Chondrocyte (in vitro differentiated cells): ENCODE measurements around the gene NBPF26. TPM values are rescaled to one million over a fixed set of nuclear protein-coding genes. Genes with fewer than 3 reads are reported as not detected.
"Not testable (repeated sequence)": the region's sequence is repeated elsewhere in the genome, so short reads cannot be mapped to it uniquely, and the experiment has no call there.

Source experiments
- DNase-seq: peaks from one replicate; pipeline ENCODE4 v3.0.0; 2021; ENCODE audit warnings: mixed read lengths, low spot score
- H3K27ac Mint-ChIP-seq: one replicate; pipeline ENCODE4 v1.8.0; 2021; ENCODE audit warnings: mild to moderate bottlenecking, moderate library complexity, mixed read lengths; ENCODE audit not compliant: unreplicated experiment
- H3K27me3 Mint-ChIP-seq: 2 replicates; pipeline ENCODE4 v1.8.0; 2021; ENCODE audit warnings: low read depth, mixed read lengths
- H3K36me3 Mint-ChIP-seq: 2 replicates; pipeline ENCODE4 v1.8.0; 2021; ENCODE audit warnings: low read depth, mixed read lengths
- H3K4me1 Mint-ChIP-seq: 2 replicates; pipeline ENCODE4 v1.8.0; 2021; ENCODE audit warnings: low read depth, mild to moderate bottlenecking, mixed read lengths
- H3K4me3 Mint-ChIP-seq: one replicate; pipeline ENCODE4 v1.8.0; 2021; ENCODE audit warnings: mild to moderate bottlenecking, moderate library complexity, mixed read lengths; ENCODE audit not compliant: unreplicated experiment
- H3K9me3 Mint-ChIP-seq: 2 replicates; pipeline ENCODE4 v1.8.0; 2021; ENCODE audit warnings: low read depth, mixed read lengths
- total RNA-seq: library from RNA; stranded (reverse); gene quantifications from 3 replicates; pipeline ENCODE4 v1.2.1, GENCODE V29; 2021
- TF ChIP-seq, protein P1 (sequence below): fragments of 200-600 bp; sonication (generic); IDR thresholded peaks from 2 replicates; pipeline ENCODE4 v1.5.0; 2021; ENCODE audit warnings: antibody characterized with exemption, mild to moderate bottlenecking, moderate library complexity

NBPF26 gene
- total RNA-seq, 1 donor from 2014 or later, result 31.4 TPM

DNA sequence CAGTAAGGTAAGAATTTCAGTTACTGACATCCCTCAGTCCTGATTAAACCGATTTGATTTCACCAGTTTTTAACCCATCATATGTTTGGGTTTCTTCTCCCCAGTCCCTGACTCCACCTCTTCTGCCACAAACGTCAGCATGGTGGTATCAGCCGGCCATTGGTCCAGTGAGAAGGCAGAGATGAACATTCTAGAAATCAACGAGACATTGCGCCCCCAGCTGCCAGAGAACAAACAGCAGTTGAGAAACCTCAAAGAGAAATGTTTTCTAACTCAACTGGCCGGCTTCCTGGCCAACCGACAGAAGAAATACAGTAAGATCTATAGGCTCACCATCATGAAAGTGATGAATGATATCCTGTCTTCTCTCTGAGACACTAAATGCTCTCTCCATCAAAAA is 81.7 kb downstream of the NBPF26 start:
- not testable (repeated sequence) for H3K27me3 Mint-ChIP-seq, DNase-seq, H3K4me3 Mint-ChIP-seq, H3K9me3 Mint-ChIP-seq, H3K27ac Mint-ChIP-seq, H3K4me1 Mint-ChIP-seq, H3K36me3 Mint-ChIP-seq

- not testable (repeated sequence) for H3K27ac Mint-ChIP-seq, H3K4me1 Mint-ChIP-seq, H3K4me3 Mint-ChIP-seq, DNase-seq, H3K36me3 Mint-ChIP-seq, H3K9me3 Mint-ChIP-seq, H3K27me3 Mint-ChIP-seq
- TF ChIP-seq, protein P1, sequence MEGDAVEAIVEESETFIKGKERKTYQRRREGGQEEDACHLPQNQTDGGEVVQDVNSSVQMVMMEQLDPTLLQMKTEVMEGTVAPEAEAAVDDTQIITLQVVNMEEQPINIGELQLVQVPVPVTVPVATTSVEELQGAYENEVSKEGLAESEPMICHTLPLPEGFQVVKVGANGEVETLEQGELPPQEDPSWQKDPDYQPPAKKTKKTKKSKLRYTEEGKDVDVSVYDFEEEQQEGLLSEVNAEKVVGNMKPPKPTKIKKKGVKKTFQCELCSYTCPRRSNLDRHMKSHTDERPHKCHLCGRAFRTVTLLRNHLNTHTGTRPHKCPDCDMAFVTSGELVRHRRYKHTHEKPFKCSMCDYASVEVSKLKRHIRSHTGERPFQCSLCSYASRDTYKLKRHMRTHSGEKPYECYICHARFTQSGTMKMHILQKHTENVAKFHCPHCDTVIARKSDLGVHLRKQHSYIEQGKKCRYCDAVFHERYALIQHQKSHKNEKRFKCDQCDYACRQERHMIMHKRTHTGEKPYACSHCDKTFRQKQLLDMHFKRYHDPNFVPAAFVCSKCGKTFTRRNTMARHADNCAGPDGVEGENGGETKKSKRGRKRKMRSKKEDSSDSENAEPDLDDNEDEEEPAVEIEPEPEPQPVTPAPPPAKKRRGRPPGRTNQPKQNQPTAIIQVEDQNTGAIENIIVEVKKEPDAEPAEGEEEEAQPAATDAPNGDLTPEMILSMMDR, result peak; percentile 79
These were observed 88.1 kb downstream of the NBPF26 start for GRCh38 chr1:120811822-120812221.

GRCh38 chr1:120825051-120825450 is 101.3 kb downstream of the NBPF26 start:
- not testable (repeated sequence) for H3K9me3 Mint-ChIP-seq, DNase-seq, H3K27ac Mint-ChIP-seq, H3K36me3 Mint-ChIP-seq, H3K4me1 Mint-ChIP-seq, H3K27me3 Mint-ChIP-seq, H3K4me3 Mint-ChIP-seq

GRCh38 chr1:120826623-120827022 is 102.9 kb downstream of the NBPF26 start:
- not testable (repeated sequence) for H3K4me1 Mint-ChIP-seq, H3K27ac Mint-ChIP-seq, DNase-seq, H3K4me3 Mint-ChIP-seq, H3K9me3 Mint-ChIP-seq, H3K27me3 Mint-ChIP-seq, H3K36me3 Mint-ChIP-seq

- H3K9me3 Mint-ChIP-seq, DNase-seq, H3K27me3 Mint-ChIP-seq, H3K4me1 Mint-ChIP-seq, H3K36me3 Mint-ChIP-seq: not testable (repeated sequence)
- TF ChIP-seq, protein P1, result peak; percentile 75
- H3K27ac Mint-ChIP-seq, result peak overlapping the region; percentile 66
- peak overlapping the region; percentile 72 for H3K4me3 Mint-ChIP-seq
These were observed 120.6 kb downstream of the NBPF26 start for GRCh38 chr1:120844186-120844944.

- H3K4me3 Mint-ChIP-seq, result peak overlapping the region; percentile 72
These were observed 121.2 kb downstream of the NBPF26 start for GRCh38 chr1:120844945-120845330.

DNA sequence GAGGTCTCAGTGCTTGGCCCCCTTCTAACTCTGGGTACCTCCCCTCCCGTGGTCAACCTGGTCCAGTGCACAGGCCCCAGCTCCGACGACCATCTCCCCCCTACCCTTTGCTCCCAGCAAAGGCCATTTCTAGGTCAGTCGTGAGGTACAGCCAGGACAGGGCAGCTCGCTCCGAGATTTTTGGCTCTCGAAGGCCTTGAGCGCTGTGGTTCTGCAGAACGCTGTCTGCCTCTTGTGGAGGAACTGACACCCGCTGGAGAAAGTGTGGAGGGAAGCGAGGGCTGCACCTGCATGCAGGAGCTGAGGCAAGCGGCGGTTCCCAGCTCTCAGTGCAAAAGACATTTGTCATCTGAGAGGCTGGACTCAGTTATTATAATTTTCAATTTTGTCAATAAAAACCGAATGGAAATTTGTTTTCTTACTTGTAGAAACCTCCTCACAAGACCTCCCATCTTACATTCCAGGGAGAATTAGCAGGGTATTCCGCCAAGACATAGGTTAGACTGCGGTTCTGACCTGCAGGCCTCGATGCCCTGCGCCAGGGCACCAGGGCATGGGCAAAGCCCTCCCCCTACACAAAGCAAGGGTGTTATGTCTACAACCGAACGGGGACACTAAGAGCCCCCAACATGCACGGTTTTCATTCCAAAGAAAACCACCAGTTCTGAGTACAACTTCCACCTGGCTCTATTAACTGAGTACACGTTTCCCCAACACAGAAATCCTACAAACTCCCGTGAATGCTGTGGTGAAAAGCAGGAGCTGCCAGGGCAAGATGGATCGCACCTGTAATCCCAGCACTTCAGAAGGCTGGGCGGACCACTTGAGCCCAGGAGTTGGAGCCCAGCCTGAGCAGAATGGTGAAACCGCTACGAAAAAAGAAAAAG is 125.9 kb downstream of the NBPF26 start:
- not testable (repeated sequence) for H3K27ac Mint-ChIP-seq, H3K9me3 Mint-ChIP-seq, H3K27me3 Mint-ChIP-seq, H3K4me3 Mint-ChIP-seq, DNase-seq, H3K36me3 Mint-ChIP-seq, H3K4me1 Mint-ChIP-seq

More at GRCh38 chr1:120844945-120845330, 121.2 kb downstream of the NBPF26 start:
- H3K4me1 Mint-ChIP-seq, H3K9me3 Mint-ChIP-seq, H3K27me3 Mint-ChIP-seq, DNase-seq, H3K27ac Mint-ChIP-seq, H3K36me3 Mint-ChIP-seq: not testable (repeated sequence)

DNA sequence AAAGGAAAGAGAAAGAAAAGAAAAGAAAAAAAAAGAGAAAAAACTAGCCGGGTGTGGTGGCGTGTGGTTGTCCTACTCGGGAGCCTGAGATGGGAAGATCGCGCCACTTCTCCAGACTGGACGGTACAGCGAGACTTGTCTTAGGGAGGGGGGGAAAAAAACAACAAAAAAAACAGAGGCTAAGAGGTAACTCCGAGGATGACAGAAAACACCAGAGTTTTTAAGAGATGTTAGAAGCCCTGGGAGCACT is 126.5 kb downstream of the NBPF26 start:
- H3K27me3 Mint-ChIP-seq, H3K4me1 Mint-ChIP-seq, DNase-seq, H3K9me3 Mint-ChIP-seq, H3K36me3 Mint-ChIP-seq: not testable (repeated sequence)
- Mint-ChIP-seq H3K27ac (peak overlapping the region; percentile 92), H3K4me3 (peak overlapping the region; percentile 76)

GRCh38 chr1:120850537-120851421 is 127.0 kb downstream of the NBPF26 start:
- peak overlapping the region; percentile 92 for H3K27ac Mint-ChIP-seq
- peaks cover 10% of the 10 kb centered on the region for H3K4me1 Mint-ChIP-seq
- not testable (repeated sequence) for H3K27me3 Mint-ChIP-seq, H3K36me3 Mint-ChIP-seq, H3K9me3 Mint-ChIP-seq
- peak overlapping the region; percentile 76 for H3K4me3 Mint-ChIP-seq
- DNase-seq, result peak; percentile 91

DNA sequence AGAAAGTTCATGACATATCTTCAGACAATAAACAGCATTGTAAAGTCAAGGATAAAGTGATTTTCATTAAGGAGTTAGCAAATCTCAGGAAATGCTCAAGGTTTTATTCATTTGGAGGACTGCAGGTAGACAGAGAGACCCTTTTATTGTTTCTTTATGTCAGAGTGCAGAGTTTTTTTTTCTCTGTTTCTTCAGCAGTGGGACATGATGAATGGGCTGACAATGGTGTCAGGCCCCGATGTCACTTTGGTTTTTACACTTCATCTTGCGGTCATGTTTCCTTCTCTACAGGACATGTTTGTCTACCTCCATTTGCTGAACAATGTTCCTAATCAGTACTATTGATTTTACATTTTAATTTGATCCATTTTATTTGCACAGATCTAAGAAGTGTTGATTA is 134.4 kb downstream of the NBPF26 start:
- not testable (repeated sequence) for H3K4me1 Mint-ChIP-seq, H3K4me3 Mint-ChIP-seq, DNase-seq, H3K27me3 Mint-ChIP-seq, H3K27ac Mint-ChIP-seq, H3K9me3 Mint-ChIP-seq, H3K36me3 Mint-ChIP-seq
